RWPE1 (cell line): ENCODE results near the gene PER2.
A peak's percentile ranks its signal among the peaks of the same experiment; 100 is the strongest.

ENCODE experiments used
- CTCF ChIA-PET: fragments of 350-600 bp; sonication (Branson Sonifier 250); formaldehyde crosslinking; extraction: SDS; loops from one replicate; lab custom pipeline; 2021; lab: Yijun Ruan, JAX
- POLR2A ChIA-PET: fragments of 400-600 bp; formaldehyde crosslinking; extraction: SDS; loops from one replicate; lab custom pipeline; 2020; ENCODE audit warnings: antibody characterized with exemption; ENCODE audit not compliant: low non-redundant PET; lab: Yijun Ruan, JAX
- DNase-seq: peaks from one replicate; pipeline ENCODE4 v3.0.0; 2012; ENCODE audit warnings: low spot score
- H3K27ac ChIP-seq: fragments of 450-650 bp; 2 replicates; pipeline ENCODE4 v1.5.1; 2017
- CTCF ChIP-seq: fragments of 450-650 bp; conservative IDR thresholded peaks from 2 replicates; pipeline ENCODE4 v1.5.1; 2017; ENCODE audit warnings: low read depth, mild to moderate bottlenecking

Gene PER2

GRCh38 chr2:238247841-238248453, 40.5 kb downstream of the PER2 start:
- POLR2A ChIA-PET, result no interaction called here
- peak overlapping the region; percentile 6; the same call in 1 of the 2 replicates for H3K27ac ChIP-seq
- no peak for TF ChIP-seq CTCF
- DNase-seq, result no peak
- CTCF ChIA-PET, result interaction anchor here (1.5 kb wide), 1 partner anchor 15 kb away, joined by 3 read pairs; no protein-coding TSS in a partner anchor

- TF ChIP-seq CTCF, result no peak
- peak overlapping the region; percentile 45 for H3K27ac ChIP-seq
- POLR2A ChIA-PET, result no interaction called here
- CTCF ChIA-PET, result interaction anchor here (0.6 to 1.5 kb wide), 2 partner anchors 16 to 389 kb away, joined by 3 read pairs; no protein-coding TSS in a partner anchor
- no peak for DNase-seq
Measured at GRCh38 chr2:238247002-238247822, 41.2 kb downstream of the PER2 start.

GRCh38 chr2:238244151-238244550, 44.3 kb downstream of the PER2 start:
- CTCF ChIA-PET, result no interaction called here
- no peak overlapping the region for H3K27ac ChIP-seq
- no peak for DNase-seq
- no peak for TF ChIP-seq CTCF
- POLR2A ChIA-PET, result no interaction called here

- ChIA-PET CTCF (interaction anchor here (0.7 kb wide), 1 partner anchor 1767 kb away, joined by 3 read pairs; no protein-coding TSS in a partner anchor), POLR2A (no interaction called here)
- no peak overlapping the region for H3K27ac ChIP-seq
- no peak for TF ChIP-seq CTCF
- DNase-seq, result no peak
Measured at GRCh38 chr2:238243496-238244076, 44.8 kb downstream of the PER2 start.

GRCh38 chr2:238242731-238243495, 45.5 kb downstream of the PER2 start:
- H3K27ac ChIP-seq, result no peak overlapping the region
- ChIA-PET CTCF (interaction anchor here (0.5 to 0.9 kb wide), 3 partner anchors 15 to 1767 kb away, joined by 3 read pairs; no protein-coding TSS in a partner anchor), POLR2A (no interaction called here)
- no peak for DNase-seq
- no peak for TF ChIP-seq CTCF
